GM12878 (cell line): ENCODE data around the gene PTPRD. TPM values are rescaled to one million over a fixed set of nuclear protein-coding genes. Genes with fewer than 3 reads are reported as not detected.

Source experiments
- ATAC-seq: fragments of 200-7000 bp; cut with Tn5 transposase; 3 replicates; pipeline ENCODE4 v1.9.1; 2020; ENCODE audit warnings: mild to moderate bottlenecking, moderate library complexity
- BruUV-seq: library from RNA; stranded (reverse); fragments of 400-500 nt; replicated peaks from 2 replicates; lab custom pipeline; 2021; lab: Mats Ljungman, UMichigan
- CTCF ChIA-PET: fragments of 300-600 bp; sonication (Branson Sonifier 250); formaldehyde crosslinking; extraction: SDS; loops from one replicate; lab custom pipeline; 2021; ENCODE audit warnings: inconsistent platforms; lab: Yijun Ruan, JAX
- POLR2A ChIA-PET: fragments of 350-600 bp; formaldehyde crosslinking; extraction: SDS; loops from one replicate; lab custom pipeline; 2021; ENCODE audit warnings: inconsistent platforms; lab: Charles Lee
- RAD21 ChIA-PET: fragments of 300-600 bp; sonication (Branson Sonifier 250); formaldehyde crosslinking; loops from one replicate; lab custom pipeline; 2023; ENCODE audit warnings: antibody characterized with exemption; ENCODE audit not compliant: unreplicated experiment; lab: Charles Lee
- SMC1A ChIA-PET: fragments of 300-600 bp; sonication (Branson Sonifier 250); formaldehyde crosslinking; loops from one replicate; lab custom pipeline; 2023; ENCODE audit not compliant: unreplicated experiment, uncharacterized antibody; lab: Charles Lee
- DNase-seq: peaks from one replicate; pipeline ENCODE4 v3.0.0-alpha.2; 2011; ENCODE audit warnings: low read depth, low spot score
- FAIRE-seq: peaks from 3 replicates; lab custom pipeline; 2011; peaks lifted over from hg19 to GRCh38; lab: Jason Lieb, UNC
- H2AFZ ChIP-seq: 2 replicates; pipeline ENCODE4 v1.6.0; 2011; ENCODE audit warnings: low read depth, low read length, control low read depth; ENCODE audit not compliant: control insufficient read depth
- H3K27ac ChIP-seq: 2 replicates; pipeline ENCODE4 v1.5.1; 2011; ENCODE audit warnings: control low read depth; ENCODE audit not compliant: control insufficient read depth, insufficient read depth
- H3K27me3 ChIP-seq, 2 experiments: replicated peaks in 1 of 2; 2 replicates each; pipeline versions ENCODE4 v1.6.0 to v1.6.1; 2011; ENCODE audit warnings: low read length in 1 of 2; ENCODE audit not compliant: control insufficient read depth in 2 of 2, insufficient read depth in 2 of 2
- H3K36me3 ChIP-seq, 2 experiments: 2 replicates each; pipeline ENCODE4 v1.5.1; 2011; ENCODE audit warnings: low read length in 1 of 2; ENCODE audit not compliant: control insufficient read depth in 2 of 2, insufficient read depth in 2 of 2
- H3K4me1 ChIP-seq: 2 replicates; pipeline ENCODE4 v1.6.1; 2011; ENCODE audit warnings: mild to moderate bottlenecking, low read length, moderate library complexity, mixed read lengths; ENCODE audit not compliant: control insufficient read depth, insufficient read depth
- H3K4me2 ChIP-seq: 2 replicates; pipeline ENCODE4 v1.6.0; 2011; ENCODE audit warnings: control low read depth; ENCODE audit not compliant: control insufficient read depth, insufficient read depth
- H3K4me3 ChIP-seq: fragments of 200-600 bp; sonication (generic); 2 replicates; pipeline ENCODE4 v1.5.1; 2016
- H3K79me2 ChIP-seq: 2 replicates; pipeline ENCODE4 v1.6.0; 2011; ENCODE audit warnings: low read length; ENCODE audit not compliant: control insufficient read depth, insufficient read depth
- H3K9ac ChIP-seq: 2 replicates; pipeline ENCODE4 v1.8.0; 2011; ENCODE audit warnings: low read length, control low read depth, mixed read lengths; ENCODE audit not compliant: control insufficient read depth, insufficient read depth
- H3K9me3 ChIP-seq: replicated peaks from 3 replicates; pipeline ENCODE4 v1.5.1; 2011; ENCODE audit warnings: mild to moderate bottlenecking, low read length; ENCODE audit not compliant: control insufficient read depth, insufficient read depth
- H4K20me1 ChIP-seq: 2 replicates; pipeline ENCODE4 v1.6.0; 2011; ENCODE audit not compliant: control insufficient read depth, insufficient read depth
- GABPA ChIP-seq: IDR thresholded peaks from 2 replicates; pipeline ENCODE4 v1.6.1; 2014; ENCODE audit warnings: antibody characterized with exemption, low read depth, mild to moderate bottlenecking, inconsistent platforms
- PAX8 ChIP-seq: fragments of 450-650 bp; IDR thresholded peaks from 2 replicates; pipeline ENCODE4 v1.6.1; 2017; ENCODE audit warnings: mild to moderate bottlenecking, moderate library complexity
- WGBS: methylation state at CpG from one replicate; pipeline ENCODE4 v1.1.6; 2016; ENCODE audit warnings: low lambda C conversion rate; ENCODE audit not compliant: insufficient replicate concordance, insufficient coverage; ENCODE audit errors: missing lambda C conversion rate; 5-methylcytosine and 5-hydroxymethylcytosine counted together
- in situ Hi-C: fragments of 300-500 bp; cut with MboI; formaldehyde crosslinking; loops from 9 replicates; pipeline ENCODE4 v1.14.3; 2018; ENCODE audit warnings: mixed read lengths
- intact Hi-C: fragments of 100-400 bp; cut with micrococcal nuclease; formaldehyde crosslinking; loops from one replicate; pipeline ENCODE4 v1.14.2; 2022; ENCODE audit not compliant: unreplicated experiment
- polyA plus RNA-seq, 11 experiments: library from polyadenylated mRNA; depleted of rRNA in 4 of 11; unstranded in 6 of 11; stranded (reverse) in 5 of 11; fragments of >200 nt; fragmentation: Nextera tagmentation in 4 of 11; fragmentation: Illumina TruSeq in 1 of 11; extraction: Ambion mirVana in 4 of 11; extraction: Trizol in 1 of 11; gene quantifications; 1 replicate in 1 of 11; 2 replicates in 10 of 11; pipeline versions ENCODE4 v1.2.1 to v1.2.3, GENCODE V29; 2011 to 2016; ENCODE audit warnings: inconsistent platforms in 2 of 11, missing spikeins in 2 of 11, low read depth in 1 of 11
- total RNA-seq, 4 experiments: library from RNA; depleted of rRNA in 3 of 4; stranded (reverse); fragments of >200 nt in 3 of 4; fragmentation: Illumina TruSeq in 1 of 4; extraction: Trizol in 1 of 4; gene quantifications; 2 replicates each; pipeline versions ENCODE4 v1.2.1 to v1.2.3, GENCODE V29; 2013 to 2021
- TF ChIP-seq, protein P1 (sequence below): fragments of 450-650 bp; formaldehyde crosslinking; IDR thresholded peaks from 2 replicates; pipeline ENCODE4 v1.4.0; 2022; ENCODE audit warnings: mild to moderate bottlenecking, moderate library complexity
- TF ChIP-seq, protein P2 (sequence below): IDR thresholded peaks from 2 replicates; pipeline ENCODE4 v1.6.1; 2011; ENCODE audit warnings: mild to moderate bottlenecking, low read depth, low read length, moderate library complexity; ENCODE audit not compliant: insufficient replicate concordance

Gene PTPRD
- total and polyA plus RNA-seq, 10 of the 15 experiments (the other 5 are each of a cell fraction or from before 2014, with no cell fraction given): under 0.01 to 0.05 (median 0.01) TPM; not detected in 7

DNA sequence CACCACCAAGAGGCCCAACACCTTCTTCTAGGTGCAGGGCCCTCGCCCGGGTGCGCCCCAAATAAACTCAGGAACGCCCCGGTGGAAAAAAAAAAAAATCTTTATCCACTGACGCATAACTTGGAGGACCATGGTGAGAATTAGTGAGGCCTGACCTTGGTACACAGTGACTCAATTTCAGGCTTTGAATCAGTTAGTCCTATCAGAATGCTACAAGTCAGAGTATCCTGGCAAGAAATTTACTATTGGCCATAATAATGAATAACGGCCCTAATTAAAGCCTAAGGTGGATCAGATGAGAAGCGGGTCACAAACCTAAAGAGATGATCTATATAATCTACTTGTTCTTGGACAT, 1899.0 kb downstream of the PTPRD start:
- no peak for FAIRE-seq

More for the DNA sequence above, 1899.0 kb downstream of the PTPRD start:
- H3K4me1 ChIP-seq: no peaks in the 10 kb centered on the region
- no peak overlapping the region for H3K27ac ChIP-seq
- TF ChIP-seq PAX8: no peak
- TF ChIP-seq GABPA: no peak
- TF ChIP-seq, protein P1, sequence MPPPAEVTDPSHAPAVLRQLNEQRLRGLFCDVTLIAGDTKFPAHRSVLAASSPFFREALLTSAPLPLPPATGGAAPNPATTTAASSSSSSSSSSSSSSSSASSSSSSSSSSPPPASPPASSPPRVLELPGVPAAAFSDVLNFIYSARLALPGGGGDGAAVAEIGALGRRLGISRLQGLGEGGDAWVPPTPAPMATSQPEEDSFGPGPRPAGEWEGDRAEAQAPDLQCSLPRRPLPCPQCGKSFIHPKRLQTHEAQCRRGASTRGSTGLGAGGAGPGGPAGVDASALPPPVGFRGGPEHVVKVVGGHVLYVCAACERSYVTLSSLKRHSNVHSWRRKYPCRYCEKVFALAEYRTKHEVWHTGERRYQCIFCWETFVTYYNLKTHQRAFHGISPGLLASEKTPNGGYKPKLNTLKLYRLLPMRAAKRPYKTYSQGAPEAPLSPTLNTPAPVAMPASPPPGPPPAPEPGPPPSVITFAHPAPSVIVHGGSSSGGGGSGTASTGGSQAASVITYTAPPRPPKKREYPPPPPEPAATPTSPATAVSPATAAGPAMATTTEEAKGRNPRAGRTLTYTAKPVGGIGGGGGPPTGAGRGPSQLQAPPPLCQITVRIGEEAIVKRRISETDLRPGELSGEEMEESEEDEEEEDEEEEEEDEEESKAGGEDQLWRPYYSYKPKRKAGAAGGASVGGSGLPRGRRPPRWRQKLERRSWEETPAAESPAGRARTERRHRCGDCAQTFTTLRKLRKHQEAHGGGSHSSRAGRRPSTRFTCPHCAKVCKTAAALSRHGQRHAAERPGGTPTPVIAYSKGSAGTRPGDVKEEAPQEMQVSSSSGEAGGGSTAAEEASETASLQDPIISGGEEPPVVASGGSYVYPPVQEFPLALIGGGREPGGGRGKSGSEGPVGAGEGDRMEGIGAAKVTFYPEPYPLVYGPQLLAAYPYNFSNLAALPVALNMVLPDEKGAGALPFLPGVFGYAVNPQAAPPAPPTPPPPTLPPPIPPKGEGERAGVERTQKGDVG (CRISPR knock-in tag): no peak
- TF ChIP-seq, protein P2, sequence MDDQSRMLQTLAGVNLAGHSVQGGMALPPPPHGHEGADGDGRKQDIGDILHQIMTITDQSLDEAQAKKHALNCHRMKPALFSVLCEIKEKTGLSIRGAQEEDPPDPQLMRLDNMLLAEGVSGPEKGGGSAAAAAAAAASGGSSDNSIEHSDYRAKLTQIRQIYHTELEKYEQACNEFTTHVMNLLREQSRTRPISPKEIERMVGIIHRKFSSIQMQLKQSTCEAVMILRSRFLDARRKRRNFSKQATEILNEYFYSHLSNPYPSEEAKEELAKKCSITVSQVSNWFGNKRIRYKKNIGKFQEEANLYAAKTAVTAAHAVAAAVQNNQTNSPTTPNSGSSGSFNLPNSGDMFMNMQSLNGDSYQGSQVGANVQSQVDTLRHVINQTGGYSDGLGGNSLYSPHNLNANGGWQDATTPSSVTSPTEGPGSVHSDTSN: no peak
- H3K4me3 ChIP-seq: no peak overlapping the region
- no peaks in the 10 kb centered on the region for H4K20me1 ChIP-seq
- no peaks in the 10 kb centered on the region for H3K79me2 ChIP-seq
- no peaks in the 10 kb centered on the region for H3K27me3 ChIP-seq
- in situ Hi-C loops: no loop called here
- 59% methylated on average over 8 of the region's 8 CpGs for WGBS
- BruUV-seq: no TSS peak
- ATAC-seq (no peak), DNase-seq (no peak)
- no peak overlapping the region for H2AFZ ChIP-seq
- CTCF ChIA-PET: no interaction called here
- SMC1A ChIA-PET: no interaction called here
- no peaks in the 10 kb centered on the region for H3K9me3 ChIP-seq
- no peak overlapping the region for H3K4me2 ChIP-seq
- POLR2A ChIA-PET: no interaction called here
- RAD21 ChIA-PET: no interaction called here
- intact Hi-C loops: no loop called here
- no peaks in the 10 kb centered on the region for H3K36me3 ChIP-seq
- no peak overlapping the region for H3K9ac ChIP-seq
